Diencephalon (tissue), 1 donor: ENCODE data around the gene TNFAIP8L2. TPM values are rescaled to one million over a fixed set of nuclear protein-coding genes. Genes with fewer than 3 reads are reported as not detected.

Experiments used
- total RNA-seq: library from RNA; depleted of rRNA; stranded (reverse); fragments of >200 nt; gene quantifications from one replicate; pipeline ENCODE4 v1.2.3, GENCODE V29; 2014

TNFAIP8L2 gene
- 2.3 TPM for total RNA-seq

DNA sequence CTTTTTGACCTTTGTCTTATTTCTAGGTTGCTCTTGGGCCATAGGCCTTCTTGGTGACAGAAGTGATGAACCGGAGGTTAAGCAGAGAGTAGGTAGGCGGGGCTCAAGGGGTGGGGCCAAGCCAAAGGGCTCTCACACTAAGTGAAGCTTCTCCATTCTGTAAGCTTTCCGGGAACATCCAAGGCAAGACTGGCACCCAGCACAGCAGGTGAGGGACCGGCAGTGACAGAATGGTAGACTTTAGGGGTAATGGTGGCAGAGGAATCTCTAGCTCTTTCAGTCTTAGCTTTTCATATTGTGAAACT is at the start of gene TNFAIP8L2:
Gene TNFAIP8L2, plus strand, starts transcription at position 135 of the 305 bp plus-strand sequence. CDS start 2,049 bp downstream, outside the sequence.

DNA sequence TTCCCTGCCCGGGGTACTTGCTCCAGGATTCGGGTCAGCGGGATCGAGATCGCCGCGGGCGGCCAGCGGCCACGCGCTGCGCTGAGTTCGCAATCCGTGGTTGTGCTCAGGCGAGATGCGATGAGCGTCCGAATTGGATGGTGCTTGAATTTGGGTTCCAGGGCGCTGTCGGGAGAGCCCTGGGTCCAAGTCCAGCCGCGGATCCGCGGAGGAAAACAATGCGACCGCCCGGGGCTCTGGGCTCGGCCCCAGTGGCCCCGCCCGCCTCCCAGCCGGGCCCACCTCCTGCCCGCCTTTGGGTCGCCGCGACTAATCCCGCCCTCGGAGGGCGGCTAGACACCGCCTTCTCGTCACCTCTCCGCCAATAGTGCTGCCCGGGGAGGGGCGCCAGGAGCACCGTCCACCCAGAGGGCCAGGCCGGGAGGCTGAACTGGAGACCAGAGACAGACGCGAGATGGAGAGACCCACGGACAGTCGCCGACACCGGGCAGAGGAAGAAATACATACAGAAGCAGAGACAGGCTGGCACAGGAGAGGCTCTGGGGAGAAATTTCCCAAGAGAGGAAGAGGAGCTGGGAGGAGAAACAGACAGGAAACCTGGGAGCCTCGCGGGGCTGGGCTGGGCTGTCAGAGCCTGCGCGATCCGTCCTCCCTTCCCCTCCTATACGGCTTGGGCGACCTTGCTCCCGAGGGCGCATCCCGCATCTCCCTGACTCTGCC is 9.9 kb upstream of the TNFAIP8L2 start, which contains the start of gene SEMA6C:
Gene SEMA6C, minus strand, starts transcription at position 220 of the 720 bp plus-strand sequence. CDS start 4,010 bp downstream, outside the sequence.

DNA sequence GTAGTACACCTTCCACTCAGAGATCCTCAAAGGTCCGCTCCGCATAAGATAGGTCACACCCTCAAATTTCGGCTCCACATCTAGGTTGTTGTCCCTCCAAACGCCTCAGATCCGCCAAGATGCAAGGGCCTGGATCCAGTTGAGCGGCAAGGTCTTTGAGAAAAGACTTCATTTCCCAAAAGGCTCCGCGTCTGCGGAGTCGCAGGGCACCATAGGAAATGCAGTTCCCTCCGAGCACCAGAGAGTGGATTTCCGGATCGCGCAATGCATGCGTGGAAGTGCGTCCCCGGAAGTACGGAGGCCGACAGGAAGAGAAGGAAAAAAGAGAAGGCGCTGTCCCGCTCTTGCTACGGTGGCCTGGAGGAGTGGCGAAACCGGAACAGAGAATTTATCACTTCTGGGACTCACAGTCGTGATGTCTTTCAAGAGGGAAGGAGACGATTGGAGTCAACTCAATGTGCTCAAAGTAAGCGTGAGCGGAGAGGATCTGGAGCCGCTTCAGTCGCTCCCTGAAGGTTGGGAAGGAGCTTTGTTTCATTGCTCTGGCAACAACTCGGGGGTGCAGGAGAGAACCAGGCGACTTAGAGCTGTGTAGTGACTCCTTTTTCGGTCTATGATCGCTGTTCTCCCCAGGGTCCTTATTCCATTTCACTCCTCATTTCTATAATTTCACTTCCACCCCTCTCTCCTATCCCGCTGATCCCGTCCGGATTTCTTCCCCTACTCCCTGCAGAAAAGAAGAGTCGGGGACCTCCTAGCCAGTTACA is 9.5 kb downstream of the TNFAIP8L2 start, which contains the start of the genes LYSMD1 and SCNM1:
Gene LYSMD1, minus strand, starts transcription at position 165 of the 767 bp plus-strand sequence. CDS start 644 bp downstream, outside the sequence.
Gene SCNM1, plus strand, starts transcription at position 407 of the 767 bp plus-strand sequence. Its CDS starts 9 bp downstream, at position 416.

DNA sequence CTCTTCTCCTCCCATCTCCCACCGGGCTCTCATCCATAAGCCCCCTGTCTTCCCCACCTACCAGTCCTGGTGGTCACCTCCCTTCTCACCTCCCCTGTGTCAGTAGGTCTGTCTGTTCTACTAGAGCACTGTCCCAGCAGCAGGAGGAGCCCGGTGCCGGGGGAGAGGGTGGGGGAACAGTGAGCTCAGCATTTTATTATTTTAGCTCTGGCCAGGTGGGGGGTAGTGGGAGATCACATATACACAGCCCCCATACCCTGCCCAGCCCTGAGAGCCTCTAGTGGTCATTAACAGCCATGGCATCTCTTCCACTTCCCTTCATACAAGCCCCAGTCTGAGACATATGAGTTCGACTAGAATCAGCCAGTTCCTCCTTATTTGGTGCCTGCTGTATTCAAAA is 19.4 kb downstream of the TNFAIP8L2 start, which contains the start of gene TMOD4:
Gene TMOD4, minus strand, starts transcription at position 119 of the 400 bp plus-strand sequence. CDS start 1,106 bp downstream, outside the sequence.

DNA sequence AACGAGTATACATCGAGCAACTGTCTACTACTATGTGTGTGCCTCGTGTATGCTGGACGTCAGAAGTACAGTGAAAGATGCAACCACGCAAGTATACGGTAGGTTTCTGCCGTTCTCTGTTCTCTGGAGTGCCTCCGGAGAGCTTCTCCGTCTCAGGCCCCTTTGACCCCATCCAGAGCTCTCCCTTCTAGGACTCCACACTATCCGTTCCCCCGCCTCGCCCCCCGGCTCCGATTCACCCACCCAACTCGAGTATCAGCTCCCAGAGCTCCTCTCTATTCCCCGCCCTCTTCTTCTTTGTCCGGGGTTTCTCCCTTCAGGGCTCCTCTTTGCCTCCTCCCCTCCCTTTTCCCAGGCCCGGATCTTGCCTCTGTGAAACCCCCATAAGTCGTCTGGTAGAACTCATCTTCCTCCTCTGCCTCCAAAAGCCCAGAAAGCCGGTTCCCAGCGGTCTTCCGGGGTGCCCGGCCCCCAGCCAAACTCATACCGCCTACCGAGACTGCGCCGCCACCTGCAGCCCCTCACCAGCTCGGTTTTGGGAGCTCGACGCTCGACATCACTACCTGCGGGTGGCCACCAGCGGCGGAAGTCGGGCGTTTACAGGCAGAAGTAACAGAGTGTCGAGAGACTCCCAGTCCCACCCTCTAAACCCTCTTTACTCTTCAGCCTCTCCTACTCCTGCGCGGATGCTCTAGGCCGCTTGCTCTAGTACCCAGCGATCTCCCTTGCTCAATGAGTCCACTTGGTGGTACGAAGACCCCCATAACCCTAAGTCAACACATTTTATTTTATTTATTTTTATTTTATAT is 33.4 kb downstream of the TNFAIP8L2 start, which contains the start of gene VPS72:
Gene VPS72, minus strand, starts transcription at position 561 of the 809 bp plus-strand sequence. Its CDS starts 76 bp downstream, at position 485.

DNA sequence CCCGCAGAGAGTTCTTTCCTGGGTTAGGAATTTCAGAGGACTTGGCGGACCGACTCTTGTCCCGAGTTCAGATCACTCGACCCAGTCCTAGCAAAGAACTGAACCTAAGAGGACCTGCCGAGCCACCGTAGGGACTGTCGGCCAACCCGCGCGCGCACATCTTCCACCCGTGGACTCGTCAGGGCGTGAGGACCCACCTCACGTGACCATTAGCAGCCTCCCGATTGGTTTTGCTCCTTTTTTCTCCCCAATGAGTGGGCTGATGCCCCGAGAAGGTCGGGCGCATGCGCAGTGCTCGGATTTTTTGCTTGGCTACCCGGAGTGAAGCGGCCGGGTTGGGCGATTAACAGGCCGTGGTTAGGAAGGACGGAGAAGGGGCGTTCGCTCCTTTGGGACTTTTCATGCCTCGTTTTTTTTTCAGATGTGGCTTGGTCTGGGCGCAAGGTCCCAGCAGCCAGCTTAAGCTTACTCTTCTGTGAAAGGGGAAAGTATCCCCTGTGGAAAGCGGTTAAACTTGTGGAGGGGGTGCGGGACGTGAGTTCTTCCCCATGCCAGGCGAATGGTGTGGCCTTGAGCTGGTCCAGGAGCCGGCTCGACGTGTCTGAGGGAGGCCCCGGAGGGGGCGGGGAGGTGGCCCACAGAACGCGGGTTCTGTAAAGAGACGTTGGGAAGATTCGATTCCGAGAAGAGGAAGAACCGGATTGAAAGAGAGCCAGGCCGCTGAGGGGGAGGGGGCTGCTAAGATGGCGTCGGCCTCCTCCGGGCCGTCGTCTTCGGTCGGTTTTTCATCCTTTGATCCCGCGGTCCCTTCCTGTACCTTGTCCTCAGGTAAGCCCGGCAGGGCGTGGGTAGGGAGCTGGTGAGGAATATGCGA is 42.0 kb downstream of the TNFAIP8L2 start, which contains the start of gene PIP5K1A:
Gene PIP5K1A, plus strand, starts transcription at position 299 of the 874 bp plus-strand sequence. Its CDS starts 445 bp downstream, at position 744.

Other genes with a start within 250 kb of the TNFAIP8L2 start
- gene SETDB1, start 230.3 kb upstream of the TNFAIP8L2 start, total RNA-seq = 51.0 TPM
- gene CERS2, start 181.8 kb upstream of the TNFAIP8L2 start, total RNA-seq = 56.1 TPM
- not detected for gene ANXA9, start 174.4 kb upstream of the TNFAIP8L2 start, total RNA-seq
- 18.2 TPM for gene MINDY1, start 149.7 kb upstream of the TNFAIP8L2 start, total RNA-seq
- gene PRUNE1, start 148.2 kb upstream of the TNFAIP8L2 start, total RNA-seq = 25.8 TPM
- 0.23 TPM for gene BNIPL, start 120.1 kb upstream of the TNFAIP8L2 start, total RNA-seq
- 3.0 TPM for gene C1orf56, start 108.9 kb upstream of the TNFAIP8L2 start, total RNA-seq
- gene CDC42SE1, start 97.0 kb upstream of the TNFAIP8L2 start, total RNA-seq = 36.4 TPM
- gene MLLT11, start 96.3 kb upstream of the TNFAIP8L2 start, total RNA-seq = 86.0 TPM
- 12.9 TPM for gene GABPB2, start 85.9 kb upstream of the TNFAIP8L2 start, total RNA-seq
- 18.9 TPM for gene SEMA6C, start 10.0 kb upstream of the TNFAIP8L2 start, total RNA-seq
- gene LYSMD1, start 9.3 kb downstream of the TNFAIP8L2 start, total RNA-seq = 18.5 TPM
- gene SCNM1, start 9.5 kb downstream of the TNFAIP8L2 start, total RNA-seq = 27.9 TPM
- gene TMOD4, start 19.3 kb downstream of the TNFAIP8L2 start, total RNA-seq = not detected
- gene VPS72, start 33.5 kb downstream of the TNFAIP8L2 start, total RNA-seq = 68.5 TPM
- 58.6 TPM for gene PIP5K1A, start 41.9 kb downstream of the TNFAIP8L2 start, total RNA-seq
- gene PSMD4, start 98.1 kb downstream of the TNFAIP8L2 start, total RNA-seq = 113 TPM
- 9.7 TPM for gene ZNF687, start 125.7 kb downstream of the TNFAIP8L2 start, total RNA-seq
- 35.3 TPM for gene PI4KB, start 170.8 kb downstream of the TNFAIP8L2 start, total RNA-seq
- gene RFX5, start 190.6 kb downstream of the TNFAIP8L2 start, total RNA-seq = 32.8 TPM
- gene SELENBP1, start 216.1 kb downstream of the TNFAIP8L2 start, total RNA-seq = 12.7 TPM
- 312 TPM for gene PSMB4, start 242.9 kb downstream of the TNFAIP8L2 start, total RNA-seq